ENCODE results near the gene TRIO.

- no peak for TF ChIP-seq EZH2 (IDR thresholded peaks at IDR 0.05)
- no peak for TF ChIP-seq POLR2AphosphoS5 (IDR thresholded peaks at IDR 0.05; ENCODE audit: borderline replicate concordance, low read depth, low read length)
- TF ChIP-seq FOXP2 (optimal IDR thresholded peaks at IDR 0.05; ENCODE audit: control extremely low read depth, extremely low read length, insufficient read depth), result no peak
Measured at GRCh38 chr5:14386884-14387624, 243.9 kb downstream of the TRIO start.
